WERI-Rb-1 (cell line): Measurements from ENCODE around the gene RHBDD1.
"Not testable (repeated sequence)": the region's sequence is repeated elsewhere in the genome, so short reads cannot be mapped to it uniquely, and the experiment has no call there.

Experiments used
- DNase-seq: peaks from one replicate; pipeline ENCODE4 v3.0.0-alpha.2; 2020
- H3K27ac ChIP-seq: fragments of 250-450 bp; sonication (Bioruptor Pico); 2 replicates; pipeline ENCODE4 v1.5.1; 2020; ENCODE audit warnings: mild to moderate bottlenecking, moderate library complexity
- H3K27me3 ChIP-seq: fragments of 250-450 bp; sonication (Bioruptor Pico); 2 replicates; pipeline ENCODE4 v1.5.1; 2021; ENCODE audit warnings: mild to moderate bottlenecking, low read depth, moderate library complexity; ENCODE audit not compliant: insufficient read depth, severe bottlenecking
- H3K36me3 ChIP-seq: fragments of 250-450 bp; sonication (Bioruptor Pico); 2 replicates; pipeline ENCODE4 v1.5.1; 2020; ENCODE audit warnings: mild to moderate bottlenecking, moderate library complexity
- H3K4me3 ChIP-seq: 2 replicates; pipeline ENCODE4 v1.5.1; 2011; ENCODE audit warnings: low read depth, mild to moderate bottlenecking, control low read depth, low read length
- H3K9me3 ChIP-seq: fragments of 250-450 bp; sonication (Bioruptor Pico); 2 replicates; pipeline ENCODE4 v1.5.1; 2021; ENCODE audit warnings: mild to moderate bottlenecking, moderate library complexity; ENCODE audit not compliant: severe bottlenecking
- TF ChIP-seq, protein P1 (sequence below): IDR thresholded peaks from 2 replicates; pipeline ENCODE4 v1.5.1; 2011; ENCODE audit warnings: low read depth, mild to moderate bottlenecking, control low read depth, inconsistent platforms, low read length

The RHBDD1 gene

DNA sequence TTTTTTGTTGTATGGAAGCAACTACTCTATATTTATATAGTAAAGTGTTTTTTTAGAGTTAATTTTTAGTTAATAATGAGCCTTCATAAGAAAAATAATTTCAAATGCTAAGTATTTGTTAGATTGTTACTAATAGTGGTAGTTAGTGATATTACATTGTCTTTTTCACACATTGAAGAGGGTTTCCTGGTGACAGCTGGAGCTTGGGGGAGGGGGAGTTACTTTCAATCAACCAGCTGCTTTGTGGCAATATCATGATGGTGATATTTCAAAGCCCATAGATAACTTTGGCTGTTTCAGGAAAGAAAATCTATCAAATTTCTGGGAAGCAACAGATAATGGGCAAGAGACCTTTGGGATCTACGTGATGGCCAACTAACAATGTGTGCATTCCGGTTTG is 4.1 kb downstream of the RHBDD1 start:
- H3K27ac ChIP-seq, result no peak overlapping the region
- peaks cover 6% of the 10 kb centered on the region for H3K9me3 ChIP-seq
- H3K27me3 ChIP-seq, result no peaks in the 10 kb centered on the region
- DNase-seq, result peak; percentile 28
- H3K4me3 ChIP-seq, result no peak overlapping the region
- TF ChIP-seq, protein P1, sequence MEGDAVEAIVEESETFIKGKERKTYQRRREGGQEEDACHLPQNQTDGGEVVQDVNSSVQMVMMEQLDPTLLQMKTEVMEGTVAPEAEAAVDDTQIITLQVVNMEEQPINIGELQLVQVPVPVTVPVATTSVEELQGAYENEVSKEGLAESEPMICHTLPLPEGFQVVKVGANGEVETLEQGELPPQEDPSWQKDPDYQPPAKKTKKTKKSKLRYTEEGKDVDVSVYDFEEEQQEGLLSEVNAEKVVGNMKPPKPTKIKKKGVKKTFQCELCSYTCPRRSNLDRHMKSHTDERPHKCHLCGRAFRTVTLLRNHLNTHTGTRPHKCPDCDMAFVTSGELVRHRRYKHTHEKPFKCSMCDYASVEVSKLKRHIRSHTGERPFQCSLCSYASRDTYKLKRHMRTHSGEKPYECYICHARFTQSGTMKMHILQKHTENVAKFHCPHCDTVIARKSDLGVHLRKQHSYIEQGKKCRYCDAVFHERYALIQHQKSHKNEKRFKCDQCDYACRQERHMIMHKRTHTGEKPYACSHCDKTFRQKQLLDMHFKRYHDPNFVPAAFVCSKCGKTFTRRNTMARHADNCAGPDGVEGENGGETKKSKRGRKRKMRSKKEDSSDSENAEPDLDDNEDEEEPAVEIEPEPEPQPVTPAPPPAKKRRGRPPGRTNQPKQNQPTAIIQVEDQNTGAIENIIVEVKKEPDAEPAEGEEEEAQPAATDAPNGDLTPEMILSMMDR, result no peak
- no peaks in the 10 kb centered on the region for H3K36me3 ChIP-seq

DNA sequence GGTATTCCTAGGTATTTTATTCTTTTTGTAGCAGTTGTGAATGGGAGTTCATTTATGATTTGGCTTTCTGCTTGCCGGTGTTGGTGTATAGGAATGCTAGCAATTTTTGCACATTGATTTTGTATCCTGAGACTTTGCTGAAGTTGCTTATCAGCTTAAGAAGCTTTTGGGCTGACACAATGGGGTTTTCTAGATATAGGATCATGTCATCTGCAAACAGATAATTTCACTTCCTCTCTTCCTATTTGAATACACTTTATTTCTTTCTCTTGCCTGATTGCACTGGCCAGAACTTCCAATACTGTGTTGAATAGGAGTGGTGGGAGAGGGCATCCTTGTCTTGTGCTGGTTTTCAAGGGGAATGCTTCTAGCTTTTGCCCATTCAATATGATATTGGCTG is 7.1 kb downstream of the RHBDD1 start:
- not testable (repeated sequence) for DNase-seq, H3K27ac ChIP-seq

DNA sequence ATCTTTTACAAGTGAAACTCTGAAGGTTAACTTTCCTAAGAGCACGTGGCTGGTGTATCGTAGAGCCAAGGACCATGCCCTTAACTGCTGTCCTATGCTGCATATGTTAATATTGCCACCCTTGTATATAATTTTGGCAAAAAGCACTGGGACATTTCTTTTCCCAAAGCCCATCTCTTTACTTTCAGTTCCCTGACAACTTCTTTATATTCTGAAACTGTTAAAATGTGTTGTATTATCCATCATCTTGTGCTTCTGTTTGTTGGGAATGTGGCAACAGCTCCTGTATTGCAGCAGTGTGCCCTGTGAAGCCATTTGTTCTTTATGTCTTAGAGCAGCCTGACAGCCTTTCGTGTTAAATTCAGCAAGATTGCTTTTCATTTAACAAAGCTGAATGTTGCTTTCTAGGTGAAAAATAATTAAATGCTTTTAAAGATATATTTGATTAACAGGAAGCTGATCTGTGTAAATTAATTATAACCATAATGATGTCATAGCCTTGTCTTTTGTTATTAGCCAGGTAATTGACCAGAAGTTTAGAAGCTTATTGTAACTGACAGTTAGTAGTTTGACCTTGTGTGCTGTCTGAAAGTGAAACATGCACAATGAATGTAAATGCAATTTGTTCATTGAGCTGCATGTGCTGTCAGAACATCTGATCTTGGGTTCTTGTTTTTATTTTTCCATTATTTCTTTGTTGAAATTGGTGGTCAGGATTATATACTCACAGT is 9.7 kb downstream of the RHBDD1 start:
- Histone ChIP-seq H3K9me3 (no peaks in the 10 kb centered on the region), H3K27me3 (no peaks in the 10 kb centered on the region), H3K36me3 (no peaks in the 10 kb centered on the region), H3K27ac (no peak overlapping the region), H3K4me3 (no peak overlapping the region)
- no peak for DNase-seq
- TF ChIP-seq, protein P1, result no peak

More for the DNA sequence above, 7.1 kb downstream of the RHBDD1 start:
- H3K9me3 ChIP-seq, H3K36me3 ChIP-seq, H3K4me3 ChIP-seq, H3K27me3 ChIP-seq: not testable (repeated sequence)

DNA sequence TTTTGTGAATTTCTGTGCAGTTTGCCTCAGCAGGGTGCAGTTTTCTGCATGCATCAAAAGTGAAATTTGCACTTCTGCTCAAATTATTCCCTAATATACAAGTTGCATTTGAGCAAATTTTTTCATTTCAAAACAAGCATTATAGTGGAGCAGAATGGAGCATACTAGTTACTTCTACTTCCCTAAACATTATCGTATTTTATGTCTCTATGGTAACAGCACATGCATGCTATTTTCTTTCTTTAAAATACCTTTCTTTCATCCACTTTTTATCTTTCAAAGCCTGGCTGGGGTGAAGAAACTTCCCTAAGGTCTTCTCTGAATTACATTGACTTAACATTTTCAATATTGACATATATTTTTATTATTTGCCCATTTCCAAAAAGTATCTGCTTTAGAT is 11.2 kb downstream of the RHBDD1 start:
- Histone ChIP-seq H3K9me3 (no peaks in the 10 kb centered on the region), H3K27ac (no peak overlapping the region), H3K36me3 (no peaks in the 10 kb centered on the region), H3K4me3 (no peak overlapping the region), H3K27me3 (no peaks in the 10 kb centered on the region)
- TF ChIP-seq, protein P1, result no peak
- no peak for DNase-seq

DNA sequence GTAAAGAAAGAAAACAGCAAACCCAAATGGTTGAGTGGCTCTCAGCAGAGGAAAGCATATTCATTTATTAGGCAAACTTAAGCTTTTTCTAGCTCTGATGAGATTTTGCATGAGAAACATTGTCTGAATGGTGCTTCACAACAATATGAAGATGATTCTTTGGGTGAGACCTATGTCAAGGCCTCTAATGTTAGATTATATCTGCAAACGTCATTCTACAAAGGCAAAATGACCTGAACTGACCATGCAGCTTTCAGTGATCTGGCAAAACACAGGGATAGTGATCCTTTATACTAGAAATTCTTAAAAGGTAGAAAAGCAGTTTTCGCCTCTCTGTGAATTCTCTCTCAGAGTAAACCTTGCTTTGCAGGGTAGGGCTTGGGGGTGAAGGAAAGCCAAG is 11.7 kb downstream of the RHBDD1 start:
- Histone ChIP-seq H3K27ac (no peak overlapping the region), H3K27me3 (no peaks in the 10 kb centered on the region), H3K36me3 (no peaks in the 10 kb centered on the region), H3K9me3 (no peaks in the 10 kb centered on the region), H3K4me3 (no peak overlapping the region)
- TF ChIP-seq, protein P1, result no peak
- DNase-seq, result no peak

DNA sequence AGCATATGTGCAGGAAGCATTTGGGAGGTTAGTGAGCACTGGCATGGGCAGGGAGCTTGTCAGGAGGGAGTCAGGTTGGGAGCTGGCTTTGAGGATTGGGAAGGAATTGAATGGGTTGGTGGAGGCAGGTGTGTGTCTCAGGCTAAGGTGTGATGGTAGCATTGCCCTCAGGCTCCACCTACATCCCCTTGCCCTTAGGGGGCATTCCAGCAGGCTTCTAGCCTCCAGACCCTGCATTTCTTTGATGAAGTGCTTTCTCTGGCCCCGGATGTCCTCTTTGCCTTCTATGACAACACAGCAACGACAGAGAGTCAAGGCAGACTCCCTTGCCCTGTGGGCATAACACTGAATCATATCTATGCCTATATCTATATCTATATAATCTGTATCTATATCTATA is 13.5 kb downstream of the RHBDD1 start:
- Histone ChIP-seq H3K27ac (no peak overlapping the region), H3K36me3 (no peaks in the 10 kb centered on the region), H3K9me3 (no peaks in the 10 kb centered on the region), H3K27me3 (no peaks in the 10 kb centered on the region), H3K4me3 (no peak overlapping the region)
- TF ChIP-seq, protein P1, result no peak
- DNase-seq, result no peak
